GM12878 (cell line): ENCODE data around the gene MXD4. TPM values are rescaled to one million over a fixed set of nuclear protein-coding genes. Genes with fewer than 3 reads are reported as not detected.

Experiments used
- BHLHE40 ChIP-seq, 2 experiments: fragments of 450-650 bp in 1 of 2; IDR thresholded peaks; 2 replicates each; pipeline ENCODE4 v1.6.1; 2011 to 2017; ENCODE audit warnings: low read depth in 2 of 2, borderline replicate concordance in 1 of 2, improper control_type of control experiment in 1 of 2, low read length in 1 of 2, mild to moderate bottlenecking in 1 of 2
- CBX5 ChIP-seq: sonication (generic); IDR thresholded peaks from 2 replicates; pipeline ENCODE4 v1.6.1; 2016; ENCODE audit warnings: low read depth, moderate library complexity, mild to moderate bottlenecking, inconsistent platforms
- CEBPZ ChIP-seq: fragments of 150-350 bp; IDR thresholded peaks from 2 replicates; pipeline ENCODE4 v1.6.1; 2016; ENCODE audit warnings: low read depth, low read length
- CHD2 ChIP-seq: IDR thresholded peaks from 2 replicates; pipeline ENCODE4 v1.6.1; 2011; ENCODE audit warnings: low read depth, low read length, improper control_type of control experiment, borderline replicate concordance
- CHD4 ChIP-seq: fragments of 200-600 bp; sonication (generic); IDR thresholded peaks from 2 replicates; pipeline ENCODE4 v1.6.1; 2016; ENCODE audit warnings: mild to moderate bottlenecking
- EED ChIP-seq: sonication (generic); IDR thresholded peaks from 2 replicates; pipeline ENCODE4 v1.6.1; 2016; ENCODE audit warnings: antibody characterized with exemption, low read depth
- EP300 ChIP-seq, 2 experiments: fragments of 150-350 bp in 1 of 2; IDR thresholded peaks; 2 replicates each; pipeline ENCODE4 v1.6.1; 2011 to 2012; ENCODE audit warnings: low read depth in 2 of 2, low read length in 2 of 2, borderline replicate concordance in 1 of 2, improper control_type of control experiment in 1 of 2, inconsistent platforms in 1 of 2; ENCODE audit not compliant: control insufficient read depth in 1 of 2
- EZH2 ChIP-seq: IDR thresholded peaks from 2 replicates; pipeline ENCODE4 v1.6.1; 2012; ENCODE audit warnings: low read depth, mild to moderate bottlenecking, control low read depth, inconsistent platforms, low read length, borderline replicate concordance; ENCODE audit not compliant: control insufficient read depth
- IRF3 ChIP-seq: fragments of 450-650 bp; IDR thresholded peaks from 2 replicates; pipeline ENCODE4 v1.6.1; 2014; ENCODE audit warnings: mild to moderate bottlenecking
- JUND ChIP-seq: IDR thresholded peaks from 2 replicates; pipeline ENCODE4 v1.6.1; 2012; ENCODE audit warnings: low read depth, mild to moderate bottlenecking, low read length, improper control_type of control experiment, moderate library complexity
- PML ChIP-seq: IDR thresholded peaks from 2 replicates; pipeline ENCODE4 v1.6.1; 2012; ENCODE audit warnings: low read length, inconsistent platforms
- POU2F2 ChIP-seq: IDR thresholded peaks from 3 replicates; pipeline ENCODE4 v1.6.1; 2011; ENCODE audit warnings: low read depth, mild to moderate bottlenecking, low read length, borderline replicate concordance
- RAD21 ChIP-seq: IDR thresholded peaks from 2 replicates; pipeline ENCODE4 v1.6.1; 2011; ENCODE audit warnings: mild to moderate bottlenecking, low read depth, low read length, moderate library complexity; ENCODE audit not compliant: insufficient read depth
- RB1 ChIP-seq: fragments of 450-650 bp; formaldehyde crosslinking; IDR thresholded peaks from 2 replicates; pipeline ENCODE4 v1.6.1; 2017; ENCODE audit warnings: mild to moderate bottlenecking, borderline replicate concordance
- RBBP5 ChIP-seq: fragments of 200-600 bp; sonication (generic); conservative IDR thresholded peaks from 2 replicates; pipeline ENCODE4 v1.6.1; 2016
- RELB ChIP-seq: fragments of 450-650 bp; IDR thresholded peaks from 2 replicates; pipeline ENCODE4 v1.6.1; 2017; ENCODE audit warnings: low read depth, mild to moderate bottlenecking, moderate library complexity
- REST ChIP-seq: IDR thresholded peaks from 2 replicates; pipeline ENCODE4 v1.6.1; 2012; ENCODE audit warnings: mild to moderate bottlenecking, low read depth, low read length
- SMC3 ChIP-seq: IDR thresholded peaks from 2 replicates; pipeline ENCODE4 v1.6.1; 2011; ENCODE audit warnings: low read length, improper control_type of control experiment, borderline replicate concordance
- STAT3 ChIP-seq: IDR thresholded peaks from 2 replicates; pipeline ENCODE4 v1.6.1; 2011; ENCODE audit warnings: low read depth, low read length, improper control_type of control experiment
- TAF1 ChIP-seq: IDR thresholded peaks from 2 replicates; pipeline ENCODE4 v1.6.1; 2011; ENCODE audit warnings: mild to moderate bottlenecking, low read depth, low read length, borderline replicate concordance
- YY1 ChIP-seq: IDR thresholded peaks from 2 replicates; pipeline ENCODE4 v1.6.1; 2011; ENCODE audit warnings: low read depth, mild to moderate bottlenecking, low read length
- polyA plus RNA-seq, 11 experiments: library from polyadenylated mRNA; depleted of rRNA in 4 of 11; unstranded in 6 of 11; stranded (reverse) in 5 of 11; fragments of >200 nt; fragmentation: Nextera tagmentation in 4 of 11; fragmentation: Illumina TruSeq in 1 of 11; extraction: Ambion mirVana in 4 of 11; extraction: Trizol in 1 of 11; gene quantifications; 1 replicate in 1 of 11; 2 replicates in 10 of 11; pipeline versions ENCODE4 v1.2.1 to v1.2.3, GENCODE V29; 2011 to 2016; ENCODE audit warnings: inconsistent platforms in 2 of 11, missing spikeins in 2 of 11, low read depth in 1 of 11
- total RNA-seq, 4 experiments: library from RNA; depleted of rRNA in 3 of 4; stranded (reverse); fragments of >200 nt in 3 of 4; fragmentation: Illumina TruSeq in 1 of 4; extraction: Trizol in 1 of 4; gene quantifications; 2 replicates each; pipeline versions ENCODE4 v1.2.1 to v1.2.3, GENCODE V29; 2013 to 2021

The MXD4 gene
- total and polyA plus RNA-seq, 10 of the 15 experiments (the other 5 are each of a cell fraction or from before 2014, with no cell fraction given), result 0.21 to 25.6 (median 5.2) TPM

GRCh38 chr4:2220016-2220630, 41.8 kb downstream of the MXD4 start (continued):
- TF ChIP-seq EP300 (IDR thresholded peaks at IDR 0.05; ENCODE audit: borderline replicate concordance in 1 of 2, control insufficient read depth in 1 of 2, low read depth in 2 of 2, low read length in 2 of 2), result no peak
- TF ChIP-seq YY1, result 0 out of 2 replicates have a peak, but pooled peaks have one; percentile 45
- no peak for TF ChIP-seq JUND
- no peak for TF ChIP-seq RELB
- no peak for TF ChIP-seq CEBPZ
- TF ChIP-seq EED, result no peak
- TF ChIP-seq TAF1, result no peak
- TF ChIP-seq RAD21, result peak; percentile 97
- no peak for TF ChIP-seq IRF3
- no peak for TF ChIP-seq CHD4
- TF ChIP-seq POU2F2, result no peak
- TF ChIP-seq PML, result no peak
- TF ChIP-seq EZH2, result no peak
- TF ChIP-seq CBX5, result no peak
- TF ChIP-seq RBBP5, result no peak
- TF ChIP-seq SMC3, result peak; percentile 86
- TF ChIP-seq CHD2, result no peak
- no peak for TF ChIP-seq RB1
- TF ChIP-seq REST, result no peak
- peak in 1 of 2 experiments; percentile 28; a peak in 1 of 4 replicates for TF ChIP-seq BHLHE40 (IDR thresholded peaks at IDR 0.05; ENCODE audit: borderline replicate concordance in 1 of 2, low read depth in 2 of 2, low read length in 1 of 2)
- TF ChIP-seq STAT3, result no peak
